Transverse colon (tissue), 3 donors: Measurements from ENCODE around the gene MAMDC4.

Experiments
- EP300 ChIP-seq: sonication (generic); formaldehyde crosslinking; IDR thresholded peaks from one replicate; pipeline ENCODE4 v1.6.1; 2017; ENCODE audit warnings: antibody characterized with exemption, low read depth
- POLR2A ChIP-seq: fragments of 450-650 bp; IDR thresholded peaks from one replicate; pipeline ENCODE4 v1.6.1; 2016; ENCODE audit warnings: antibody characterized with exemption, mild to moderate bottlenecking, moderate library complexity
- TF ChIP-seq, protein P1 (sequence below), 5 experiments: fragments of 200-600 bp in 3 of 5; fragments of 450-650 bp in 2 of 5; sonication (generic) in 3 of 5; IDR thresholded peaks; 1 replicate in 2 of 5; 2 replicates in 3 of 5; pipeline ENCODE4 v1.5.1; 2016 to 2017; ENCODE audit warnings: antibody characterized with exemption in 5 of 5, inconsistent platforms in 3 of 5, mild to moderate bottlenecking in 2 of 5, moderate library complexity in 1 of 5

- TF ChIP-seq, protein P1, sequence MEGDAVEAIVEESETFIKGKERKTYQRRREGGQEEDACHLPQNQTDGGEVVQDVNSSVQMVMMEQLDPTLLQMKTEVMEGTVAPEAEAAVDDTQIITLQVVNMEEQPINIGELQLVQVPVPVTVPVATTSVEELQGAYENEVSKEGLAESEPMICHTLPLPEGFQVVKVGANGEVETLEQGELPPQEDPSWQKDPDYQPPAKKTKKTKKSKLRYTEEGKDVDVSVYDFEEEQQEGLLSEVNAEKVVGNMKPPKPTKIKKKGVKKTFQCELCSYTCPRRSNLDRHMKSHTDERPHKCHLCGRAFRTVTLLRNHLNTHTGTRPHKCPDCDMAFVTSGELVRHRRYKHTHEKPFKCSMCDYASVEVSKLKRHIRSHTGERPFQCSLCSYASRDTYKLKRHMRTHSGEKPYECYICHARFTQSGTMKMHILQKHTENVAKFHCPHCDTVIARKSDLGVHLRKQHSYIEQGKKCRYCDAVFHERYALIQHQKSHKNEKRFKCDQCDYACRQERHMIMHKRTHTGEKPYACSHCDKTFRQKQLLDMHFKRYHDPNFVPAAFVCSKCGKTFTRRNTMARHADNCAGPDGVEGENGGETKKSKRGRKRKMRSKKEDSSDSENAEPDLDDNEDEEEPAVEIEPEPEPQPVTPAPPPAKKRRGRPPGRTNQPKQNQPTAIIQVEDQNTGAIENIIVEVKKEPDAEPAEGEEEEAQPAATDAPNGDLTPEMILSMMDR (IDR thresholded peaks at IDR 0.05) = no peak
- no peak for TF ChIP-seq POLR2A
- TF ChIP-seq EP300 = no peak
These were observed 43.9 kb downstream of the MAMDC4 start for GRCh38 chr9:136896027-136896426.
